Lower leg skin (tissue), 3 donors: ENCODE data around the gene H2AZ1.

Source experiments
- CTCF ChIP-seq, 3 donors: fragments of 450-650 bp; IDR thresholded peaks; one replicate each; pipeline ENCODE4 v1.5.1; 2016; ENCODE audit warnings: antibody characterized with exemption in 3 of 3, mild to moderate bottlenecking in 3 of 3, moderate library complexity in 2 of 3
- POLR2A ChIP-seq, 2 donors: fragments of 450-650 bp; IDR thresholded peaks; one replicate each; pipeline ENCODE4 v1.6.1; 2016 to 2017; ENCODE audit warnings: antibody characterized with exemption in 2 of 2, mild to moderate bottlenecking in 1 of 2, moderate library complexity in 1 of 2

GRCh38 chr4:99991741-99992140 lies 41.7 kb upstream of the H2AZ1 start:
- TF ChIP-seq CTCF (IDR thresholded peaks at IDR 0.05): no peak
- TF ChIP-seq POLR2A (IDR thresholded peaks at IDR 0.05): no peak
